ENCODE results near the gene DYNLT4.
"Not testable (repeated sequence)": the region's sequence is repeated elsewhere in the genome, so short reads cannot be mapped to it uniquely, and the experiment has no call there.

DYNLT4 gene

GRCh38 chr1:44786841-44787426 is 20.2 kb downstream of the DYNLT4 start:
- DNase-seq, result no peak

DNA sequence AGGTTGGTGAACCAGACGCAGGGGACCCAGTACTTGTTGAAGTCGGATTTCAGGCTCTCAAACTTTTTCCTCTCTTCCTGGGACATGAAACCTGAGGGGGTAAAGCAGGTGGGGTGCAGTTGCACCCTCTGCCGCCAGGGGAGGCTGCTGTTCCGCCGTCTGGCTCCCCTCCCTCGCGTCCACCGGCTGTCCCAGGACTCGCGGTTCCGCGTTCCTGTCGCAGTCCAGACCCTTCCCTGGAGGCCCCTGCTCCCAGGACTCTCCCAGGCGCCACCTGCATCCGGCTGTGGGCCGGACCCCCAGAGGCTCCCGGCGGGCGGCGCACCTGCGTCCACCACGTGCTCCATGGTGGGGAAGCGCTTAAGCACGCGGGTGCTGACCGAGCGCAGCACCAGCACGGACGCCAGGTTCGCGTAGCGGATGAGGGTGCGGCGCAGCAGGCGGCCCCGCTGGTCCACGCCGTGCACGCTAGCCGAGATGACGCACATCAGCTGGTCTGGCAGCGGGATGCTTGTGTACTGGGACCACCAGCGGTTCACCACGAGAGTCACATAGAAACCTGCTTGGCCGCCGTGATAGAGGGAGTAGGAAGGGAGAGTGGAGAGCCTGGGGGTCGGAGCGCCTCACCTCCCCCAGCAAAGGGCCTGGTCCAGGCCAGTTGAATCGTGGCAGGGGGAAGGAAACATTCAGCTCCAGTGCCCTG is 20.9 kb downstream of the DYNLT4 start:
- peak; percentile 84 for DNase-seq

DNA sequence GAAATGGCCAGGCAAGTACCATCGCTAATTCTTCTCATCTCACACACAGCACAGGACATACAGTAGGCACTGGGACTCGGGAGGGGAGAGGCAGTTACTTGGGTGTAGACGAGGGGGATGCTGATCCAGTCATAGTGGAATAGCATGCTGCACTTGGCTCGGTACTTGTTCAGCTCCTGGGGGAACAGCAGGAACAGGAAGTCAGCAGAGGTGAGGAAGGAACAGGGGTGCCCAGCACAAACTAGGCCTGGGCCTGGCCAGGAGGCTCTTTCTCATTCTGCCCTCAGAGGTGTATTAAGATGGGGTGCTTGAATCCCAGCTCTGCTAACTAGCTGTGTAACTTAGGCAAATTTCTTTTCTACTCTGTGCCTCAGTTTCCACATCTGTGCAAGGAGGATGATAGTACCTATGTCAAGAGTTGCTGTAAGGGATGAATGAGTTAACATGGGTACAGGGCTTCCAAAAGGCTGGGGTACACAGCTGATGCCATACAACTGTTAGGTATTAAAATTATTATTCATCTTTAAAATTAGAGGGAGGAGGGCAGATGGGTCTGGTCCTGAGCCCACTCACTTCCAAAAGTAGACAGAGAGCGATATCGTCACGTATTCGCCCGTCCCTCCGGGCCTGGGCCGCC is 21.5 kb downstream of the DYNLT4 start:
- DNase-seq, result no peak

DNA sequence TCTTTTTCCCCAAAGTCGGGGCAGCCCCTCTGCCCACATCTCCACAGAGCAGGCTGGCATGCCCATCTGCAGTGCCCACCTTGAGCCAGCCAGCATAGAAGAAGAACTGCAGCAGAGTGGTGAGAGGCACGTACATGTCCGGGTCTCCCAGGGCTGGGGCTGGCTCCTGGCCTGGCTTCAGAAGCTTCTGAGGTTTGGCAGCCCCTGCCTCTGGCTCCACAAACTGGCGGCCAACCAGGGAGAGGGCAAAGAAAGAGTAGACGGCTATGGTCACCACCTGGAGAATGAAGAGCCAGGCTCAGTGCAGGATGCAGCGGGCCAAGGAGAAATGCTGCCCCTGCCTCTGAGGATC is 22.1 kb downstream of the DYNLT4 start:
- DNase-seq, result no peak

DNA sequence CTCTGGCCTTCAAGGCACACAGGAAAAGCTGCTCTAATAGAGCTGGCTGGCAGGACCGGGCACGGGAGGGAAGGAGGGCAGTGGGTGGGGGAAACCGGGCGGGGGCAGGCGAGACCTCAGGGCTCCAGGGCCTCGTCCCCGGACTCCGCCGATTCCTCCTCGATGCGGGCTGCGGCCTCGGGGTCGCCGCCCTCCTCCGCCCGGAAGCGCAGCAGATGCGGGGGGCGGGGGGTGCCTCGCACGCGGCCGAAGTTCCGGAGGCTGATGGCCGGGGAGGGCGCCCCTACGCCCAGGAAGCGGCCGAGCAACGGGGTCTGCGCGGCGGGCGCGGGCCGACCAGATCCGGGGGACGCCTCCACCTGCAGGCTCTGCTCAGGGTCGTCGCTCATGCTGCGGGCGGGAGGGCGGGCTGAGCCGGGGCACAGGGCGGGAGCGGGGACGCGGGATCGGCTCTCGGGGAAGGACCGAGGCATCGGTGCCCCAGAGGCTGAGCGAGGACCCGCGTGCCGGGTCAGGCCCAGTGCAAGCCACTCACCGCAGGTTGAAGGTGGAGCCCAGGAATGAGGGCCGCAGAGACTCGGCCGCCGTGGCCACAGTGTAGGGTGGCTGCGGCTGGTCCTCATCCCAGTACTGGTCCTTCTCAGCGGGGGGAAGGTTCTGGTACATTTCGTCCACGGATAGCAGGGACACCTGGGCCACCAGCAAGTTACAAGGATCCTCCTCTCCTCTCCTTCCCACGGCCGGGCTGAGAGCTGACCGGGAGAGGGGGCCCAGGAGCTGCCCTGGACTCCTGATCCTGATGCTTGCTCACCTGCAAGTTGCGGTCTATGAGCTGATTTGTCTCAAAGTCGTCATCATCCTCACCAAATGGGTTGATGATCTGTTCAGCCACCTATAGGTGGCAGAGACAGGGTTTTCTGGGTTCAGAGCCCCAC is 22.8 kb downstream of the DYNLT4 start:
- DNase-seq, result no peak

GRCh38 chr1:44783697-44784093 is 23.5 kb downstream of the DYNLT4 start:
- no peak for DNase-seq

- DNase-seq, result no peak
Observed at GRCh38 chr1:44780583-44781121, 26.5 kb downstream of the DYNLT4 start.

GRCh38 chr1:44778705-44779576 is 28.2 kb downstream of the DYNLT4 start:
- no peak for DNase-seq

GRCh38 chr1:44777969-44778635 is 29.0 kb downstream of the DYNLT4 start:
- no peak for DNase-seq

- no peak for DNase-seq
Observed at GRCh38 chr1:44777547-44777946, 29.6 kb downstream of the DYNLT4 start.

- no peak for DNase-seq
Observed at GRCh38 chr1:44776730-44777068, 30.5 kb downstream of the DYNLT4 start.

DNA sequence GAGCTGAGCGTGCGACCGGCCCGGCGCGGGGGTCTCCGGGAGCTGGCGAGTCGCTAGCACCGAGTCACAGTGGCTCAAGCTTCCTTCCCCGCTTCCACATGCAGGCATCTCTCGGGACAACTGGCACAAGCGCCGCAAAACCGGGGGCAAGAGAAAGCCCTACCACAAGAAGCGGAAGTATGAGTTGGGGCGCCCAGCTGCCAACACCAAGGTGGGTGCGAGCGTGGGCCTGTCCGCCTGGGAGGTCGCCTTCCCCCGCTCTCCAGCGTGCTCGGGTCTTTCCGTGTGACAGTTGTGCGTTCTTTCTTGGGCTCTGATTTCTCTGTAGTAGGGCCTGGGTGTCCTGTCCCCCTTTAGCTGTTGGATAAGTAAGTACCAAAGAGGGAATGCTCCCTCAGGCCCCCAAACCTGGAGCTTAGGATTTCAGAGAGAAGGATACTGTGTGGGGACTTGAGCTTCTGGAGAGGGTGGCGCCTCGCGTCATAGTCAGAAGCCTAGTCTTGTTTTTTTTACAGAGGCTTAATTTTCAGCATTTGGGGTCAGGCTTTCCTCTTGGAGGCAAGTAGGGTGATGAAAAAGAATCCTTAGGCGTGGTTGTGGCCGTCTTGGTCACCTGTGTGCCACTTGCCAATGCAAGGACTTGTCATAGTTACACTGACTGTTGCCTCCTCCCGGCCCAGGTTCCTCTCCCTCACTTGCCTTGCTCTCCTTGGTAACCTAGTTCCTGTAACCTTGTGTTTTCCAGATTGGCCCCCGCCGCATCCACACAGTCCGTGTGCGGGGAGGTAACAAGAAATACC is 31.0 kb downstream of the DYNLT4 start:
- no peak for DNase-seq

GRCh38 chr1:44775078-44775929 is 31.8 kb downstream of the DYNLT4 start, which contains the start of gene RPS8:
Gene RPS8, plus strand, starts transcription at chr1:44775540. Its CDS starts 57 bp downstream, at chr1:44775597.
- peak; percentile 87 for DNase-seq

DNA sequence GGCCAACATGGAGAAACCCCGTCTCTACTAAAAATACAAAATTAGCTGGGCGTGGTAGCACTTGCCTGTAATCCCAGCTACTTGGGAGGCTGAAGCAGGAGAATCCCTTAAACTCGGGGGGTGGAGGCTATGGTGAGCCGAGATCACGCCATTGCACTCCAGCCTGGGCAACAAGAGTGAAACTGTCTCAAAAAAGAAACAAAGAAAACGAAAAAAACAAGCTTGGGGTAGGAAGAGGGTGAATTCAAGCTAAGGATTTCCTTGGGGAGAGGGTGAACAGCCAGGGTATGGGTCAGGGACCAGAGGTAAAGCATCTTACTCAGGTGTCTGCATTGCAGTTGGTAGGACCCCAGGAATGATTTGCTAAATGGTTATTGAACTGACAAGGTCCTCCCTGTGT is 40.7 kb downstream of the DYNLT4 start:
- not testable (repeated sequence) for DNase-seq

GRCh38 chr1:44760876-44761275 is 46.3 kb downstream of the DYNLT4 start:
- no peak for DNase-seq

DNA sequence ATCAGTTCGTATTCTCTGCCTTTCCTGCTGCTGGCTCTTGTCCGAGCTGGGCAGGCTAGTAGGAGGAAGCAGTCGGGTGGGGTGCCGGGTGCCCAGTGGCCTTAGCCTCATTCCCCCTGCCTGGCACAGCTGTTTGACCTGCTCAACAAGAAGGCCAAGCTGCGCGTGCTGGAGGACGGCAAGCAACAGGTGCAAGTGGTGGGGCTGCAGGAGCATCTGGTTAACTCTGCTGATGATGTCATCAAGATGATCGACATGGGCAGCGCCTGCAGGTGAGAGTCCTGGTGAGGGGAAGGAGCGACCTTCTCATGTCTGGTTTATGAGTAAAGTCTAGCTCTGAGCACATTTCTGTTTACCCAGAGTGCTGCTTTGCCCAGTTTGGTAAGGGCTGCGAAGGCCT is 48.1 kb downstream of the DYNLT4 start:
- no peak for DNase-seq

- no peak for DNase-seq
Observed at GRCh38 chr1:44757420-44757819, 49.7 kb downstream of the DYNLT4 start.

Measured in activated CD4-positive, CD25-positive, alpha-beta regulatory T cell treated with anti-CD3 and anti-CD28 coated beads, Interleukin-2, amount 50 U/mL, for 72 hours (primary cell).